ENCODE measurements around the gene RASGRP3. TPM values are rescaled to one million over a fixed set of nuclear protein-coding genes. Genes with fewer than 3 reads are reported as not detected.
A peak's percentile ranks its signal among the peaks of the same experiment; 100 is the strongest.

RASGRP3 gene
- total and polyA plus RNA-seq, 9 of the 15 experiments (the other 6 are each of a cell fraction or from before 2014, with no cell fraction given): 0.18 to 1.7 (median 1.2) TPM

DNA sequence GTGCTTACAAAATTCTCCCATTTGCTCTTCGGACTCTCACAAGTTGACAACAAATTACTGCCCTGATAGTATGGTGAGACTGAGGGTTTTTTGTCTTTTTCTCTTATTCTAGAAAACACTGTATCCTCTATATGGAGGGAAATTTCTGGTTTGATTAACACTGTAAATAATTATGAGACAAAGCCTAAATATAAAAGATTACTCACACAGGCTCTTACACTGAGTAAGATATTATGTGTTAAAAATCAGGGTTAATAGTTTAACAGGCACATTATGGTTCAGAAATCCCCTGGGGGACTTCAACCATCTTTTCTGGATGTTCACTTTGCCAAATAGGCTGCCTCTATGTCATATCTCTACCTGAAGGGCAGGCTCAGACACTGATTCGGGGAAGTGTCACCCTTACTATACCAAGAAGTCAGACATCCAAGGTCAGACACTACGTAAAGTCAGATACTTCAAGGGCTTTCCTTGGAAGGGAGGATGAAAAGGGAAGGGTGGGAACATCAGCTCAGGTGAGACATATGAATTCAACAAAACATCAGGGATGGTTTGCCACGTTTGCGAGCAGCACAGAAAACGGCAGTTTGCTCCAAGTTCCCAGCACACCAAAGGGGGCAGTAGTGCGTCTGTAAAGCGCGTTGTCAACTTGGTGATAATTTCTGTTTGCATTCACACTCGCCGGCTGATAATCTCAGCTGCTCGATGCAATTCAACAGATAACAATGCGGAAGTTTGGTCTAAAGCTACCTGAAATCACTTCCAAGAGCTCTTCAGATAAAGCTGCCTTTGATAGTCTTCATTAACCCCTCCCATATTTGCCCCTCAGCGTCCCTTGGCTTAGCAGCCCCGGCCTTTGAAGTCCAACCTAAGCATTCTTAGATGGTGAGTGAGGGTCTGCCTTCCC is 972 bp upstream of the RASGRP3 start (continued):
- TF ChIP-seq, protein P1, sequence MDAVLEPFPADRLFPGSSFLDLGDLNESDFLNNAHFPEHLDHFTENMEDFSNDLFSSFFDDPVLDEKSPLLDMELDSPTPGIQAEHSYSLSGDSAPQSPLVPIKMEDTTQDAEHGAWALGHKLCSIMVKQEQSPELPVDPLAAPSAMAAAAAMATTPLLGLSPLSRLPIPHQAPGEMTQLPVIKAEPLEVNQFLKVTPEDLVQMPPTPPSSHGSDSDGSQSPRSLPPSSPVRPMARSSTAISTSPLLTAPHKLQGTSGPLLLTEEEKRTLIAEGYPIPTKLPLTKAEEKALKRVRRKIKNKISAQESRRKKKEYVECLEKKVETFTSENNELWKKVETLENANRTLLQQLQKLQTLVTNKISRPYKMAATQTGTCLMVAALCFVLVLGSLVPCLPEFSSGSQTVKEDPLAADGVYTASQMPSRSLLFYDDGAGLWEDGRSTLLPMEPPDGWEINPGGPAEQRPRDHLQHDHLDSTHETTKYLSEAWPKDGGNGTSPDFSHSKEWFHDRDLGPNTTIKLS (IDR thresholded peaks at IDR 0.05; ENCODE audit: borderline replicate concordance, low read depth): 0 out of 2 replicates have a peak, but pooled peaks have one; percentile 21
- TF ChIP-seq TEAD4 (IDR thresholded peaks at IDR 0.05; ENCODE audit: low read length) (peak; percentile 75; the same call in 1 of the 2 replicates), TEAD4 (CRISPR knock-in tag; IDR thresholded peaks at IDR 0.05; ENCODE audit: borderline replicate concordance) (no peak), TEAD1 (CRISPR knock-in tag; IDR thresholded peaks at IDR 0.05) (peak; percentile 10 to 78; a peak in 2 of 4 replicates), SREBF1 (IDR thresholded peaks at IDR 0.05; ENCODE audit: borderline replicate concordance, low read depth, low read length) (no peak), ZFP1 (CRISPR knock-in tag; IDR thresholded peaks at IDR 0.05) (no peak), SOX6 (IDR thresholded peaks at IDR 0.05) (no peak; the same call in 1 of the 2 replicates), FOSL1 (tag; conservative IDR thresholded peaks at IDR 0.05) (peak; percentile 72), KDM4B (IDR thresholded peaks at IDR 0.05; ENCODE audit: borderline replicate concordance in 2 of 2, low read depth in 1 of 2) (no peak), POLR2B (IDR thresholded peaks at IDR 0.05; ENCODE audit: low read depth, partially characterized antibody) (no peak), SMARCA4 (IDR thresholded peaks at IDR 0.05) (peak; percentile 24; the same call in 1 of the 2 replicates), RAD21 (CRISPR knock-in tag; conservative IDR thresholded peaks at IDR 0.05 in 1 of 2, IDR thresholded peaks at IDR 0.05 in 1 of 2) (peak; percentile 53 to 73), CHD1 (IDR thresholded peaks at IDR 0.05; ENCODE audit: low read length) (peak; percentile 49), POLR2G (IDR thresholded peaks at IDR 0.05; ENCODE audit: low read depth, low read length) (no peak), TOE1 (IDR thresholded peaks at IDR 0.05; ENCODE audit: borderline replicate concordance) (no peak), TOE1 (CRISPR knock-in tag; IDR thresholded peaks at IDR 0.05; ENCODE audit: borderline replicate concordance, low read depth) (no peak), PCBP1 (IDR thresholded peaks at IDR 0.05; ENCODE audit: low read depth, low read length, poor library complexity, severe bottlenecking) (no peak), CREM (IDR thresholded peaks at IDR 0.05; ENCODE audit: low read depth) (peak; percentile 65), DNMT1 (IDR thresholded peaks at IDR 0.05) (no peak)
- TF ChIP-seq, protein P2, sequence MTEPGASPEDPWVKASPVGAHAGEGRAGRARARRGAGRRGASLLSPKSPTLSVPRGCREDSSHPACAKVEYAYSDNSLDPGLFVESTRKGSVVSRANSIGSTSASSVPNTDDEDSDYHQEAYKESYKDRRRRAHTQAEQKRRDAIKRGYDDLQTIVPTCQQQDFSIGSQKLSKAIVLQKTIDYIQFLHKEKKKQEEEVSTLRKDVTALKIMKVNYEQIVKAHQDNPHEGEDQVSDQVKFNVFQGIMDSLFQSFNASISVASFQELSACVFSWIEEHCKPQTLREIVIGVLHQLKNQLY (CRISPR knock-in tag; conservative IDR thresholded peaks at IDR 0.05): no peak
- TF ChIP-seq, protein P3, sequence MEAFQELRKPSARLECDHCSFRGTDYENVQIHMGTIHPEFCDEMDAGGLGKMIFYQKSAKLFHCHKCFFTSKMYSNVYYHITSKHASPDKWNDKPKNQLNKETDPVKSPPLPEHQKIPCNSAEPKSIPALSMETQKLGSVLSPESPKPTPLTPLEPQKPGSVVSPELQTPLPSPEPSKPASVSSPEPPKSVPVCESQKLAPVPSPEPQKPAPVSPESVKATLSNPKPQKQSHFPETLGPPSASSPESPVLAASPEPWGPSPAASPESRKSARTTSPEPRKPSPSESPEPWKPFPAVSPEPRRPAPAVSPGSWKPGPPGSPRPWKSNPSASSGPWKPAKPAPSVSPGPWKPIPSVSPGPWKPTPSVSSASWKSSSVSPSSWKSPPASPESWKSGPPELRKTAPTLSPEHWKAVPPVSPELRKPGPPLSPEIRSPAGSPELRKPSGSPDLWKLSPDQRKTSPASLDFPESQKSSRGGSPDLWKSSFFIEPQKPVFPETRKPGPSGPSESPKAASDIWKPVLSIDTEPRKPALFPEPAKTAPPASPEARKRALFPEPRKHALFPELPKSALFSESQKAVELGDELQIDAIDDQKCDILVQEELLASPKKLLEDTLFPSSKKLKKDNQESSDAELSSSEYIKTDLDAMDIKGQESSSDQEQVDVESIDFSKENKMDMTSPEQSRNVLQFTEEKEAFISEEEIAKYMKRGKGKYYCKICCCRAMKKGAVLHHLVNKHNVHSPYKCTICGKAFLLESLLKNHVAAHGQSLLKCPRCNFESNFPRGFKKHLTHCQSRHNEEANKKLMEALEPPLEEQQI (IDR thresholded peaks at IDR 0.05): no peak

Data from K562 (cell line).